Epithelial cell of esophagus (primary cell): ENCODE results near the gene MINDY1.

Source experiments
- DNase-seq: peaks from one replicate; pipeline ENCODE4 v3.0.0; 2010; ENCODE audit warnings: low read depth
- H3K4me3 ChIP-seq: 2 replicates; pipeline ENCODE4 v1.5.1; 2011; ENCODE audit warnings: mild to moderate bottlenecking, low read length, control low read depth
- TF ChIP-seq, protein P1 (sequence below): IDR thresholded peaks from 2 replicates; pipeline ENCODE4 v1.5.1; 2011; ENCODE audit warnings: low read depth, mild to moderate bottlenecking, low read length, control low read depth, inconsistent platforms; ENCODE audit not compliant: insufficient read depth; ENCODE audit errors: missing control alignments

MINDY1 gene

DNA sequence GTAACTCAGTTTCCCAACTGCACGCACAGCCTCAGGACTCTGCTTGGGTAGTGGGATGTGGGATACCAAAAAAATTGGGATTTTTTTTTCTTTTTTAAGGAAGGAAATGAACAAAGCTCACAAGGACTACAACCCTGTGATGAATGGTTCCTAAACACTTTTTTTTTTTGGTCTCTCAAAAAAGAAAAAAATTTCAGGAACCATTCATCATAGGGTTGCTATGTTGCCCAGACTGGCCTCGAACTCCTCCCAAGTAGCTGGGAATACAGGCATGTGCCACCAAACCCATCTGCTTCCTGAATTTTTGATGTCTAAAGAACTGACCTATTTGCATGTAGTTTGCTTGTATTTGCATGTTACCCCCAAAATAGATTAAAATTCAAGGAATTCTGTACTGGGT, 6.8 kb downstream of the MINDY1 start:
- H3K4me3 ChIP-seq, result no peak overlapping the region
- TF ChIP-seq, protein P1, sequence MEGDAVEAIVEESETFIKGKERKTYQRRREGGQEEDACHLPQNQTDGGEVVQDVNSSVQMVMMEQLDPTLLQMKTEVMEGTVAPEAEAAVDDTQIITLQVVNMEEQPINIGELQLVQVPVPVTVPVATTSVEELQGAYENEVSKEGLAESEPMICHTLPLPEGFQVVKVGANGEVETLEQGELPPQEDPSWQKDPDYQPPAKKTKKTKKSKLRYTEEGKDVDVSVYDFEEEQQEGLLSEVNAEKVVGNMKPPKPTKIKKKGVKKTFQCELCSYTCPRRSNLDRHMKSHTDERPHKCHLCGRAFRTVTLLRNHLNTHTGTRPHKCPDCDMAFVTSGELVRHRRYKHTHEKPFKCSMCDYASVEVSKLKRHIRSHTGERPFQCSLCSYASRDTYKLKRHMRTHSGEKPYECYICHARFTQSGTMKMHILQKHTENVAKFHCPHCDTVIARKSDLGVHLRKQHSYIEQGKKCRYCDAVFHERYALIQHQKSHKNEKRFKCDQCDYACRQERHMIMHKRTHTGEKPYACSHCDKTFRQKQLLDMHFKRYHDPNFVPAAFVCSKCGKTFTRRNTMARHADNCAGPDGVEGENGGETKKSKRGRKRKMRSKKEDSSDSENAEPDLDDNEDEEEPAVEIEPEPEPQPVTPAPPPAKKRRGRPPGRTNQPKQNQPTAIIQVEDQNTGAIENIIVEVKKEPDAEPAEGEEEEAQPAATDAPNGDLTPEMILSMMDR, result no peak
- DNase-seq, result no peak

DNA sequence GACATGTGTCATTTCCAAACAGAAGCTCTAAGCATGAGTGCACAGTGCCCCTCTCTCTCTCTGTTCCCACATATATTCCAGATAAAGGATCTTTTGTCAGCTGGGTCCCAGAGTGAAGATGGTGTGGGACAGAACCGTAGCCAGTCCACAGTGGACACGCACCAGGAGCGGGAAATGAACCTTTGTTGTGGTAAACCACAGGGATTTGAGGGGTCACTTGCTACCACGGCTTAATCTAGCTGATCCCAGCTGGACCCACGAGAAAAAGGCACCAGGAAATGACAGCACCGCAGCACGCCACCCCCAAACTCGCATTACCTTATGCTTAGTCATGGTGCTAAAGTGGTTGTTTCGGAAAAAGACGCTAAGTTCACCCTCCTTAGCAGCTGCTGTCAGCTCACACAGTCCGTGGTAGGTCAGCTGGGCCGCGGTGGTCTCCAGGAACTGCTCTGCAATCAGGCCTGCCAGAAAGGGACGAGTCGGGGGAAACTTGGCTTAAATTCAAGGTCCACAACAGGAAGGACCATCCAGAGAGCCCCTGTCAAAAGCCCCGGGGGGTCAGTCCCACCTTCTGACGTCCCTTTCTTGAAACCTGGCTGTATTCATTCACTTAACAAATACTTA, 7.5 kb downstream of the MINDY1 start:
- peak; percentile 44 for DNase-seq
- TF ChIP-seq, protein P1, result no peak
- no peak overlapping the region for H3K4me3 ChIP-seq

DNA sequence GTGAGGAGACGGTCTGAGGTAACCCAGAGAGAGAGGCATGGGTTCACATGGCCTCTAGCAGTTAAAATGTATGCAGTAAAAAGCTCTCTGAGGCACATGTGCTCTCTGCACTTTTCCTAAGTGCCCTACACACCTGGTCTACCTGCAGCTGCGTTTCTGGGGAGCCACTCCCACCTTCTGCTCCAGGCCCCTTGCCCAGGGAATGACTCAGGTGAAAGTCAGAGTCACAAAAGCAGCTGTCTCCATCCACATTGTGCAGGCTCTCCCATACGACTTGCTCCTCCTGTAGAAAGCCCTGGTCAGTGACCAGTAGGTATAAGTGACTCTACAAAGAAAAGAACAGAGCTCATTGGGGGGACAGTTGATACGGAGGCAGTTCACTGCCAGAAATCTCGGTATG, 8.8 kb downstream of the MINDY1 start:
- no peak overlapping the region for H3K4me3 ChIP-seq
- peak; percentile 51 for DNase-seq
- TF ChIP-seq, protein P1, result no peak

DNA sequence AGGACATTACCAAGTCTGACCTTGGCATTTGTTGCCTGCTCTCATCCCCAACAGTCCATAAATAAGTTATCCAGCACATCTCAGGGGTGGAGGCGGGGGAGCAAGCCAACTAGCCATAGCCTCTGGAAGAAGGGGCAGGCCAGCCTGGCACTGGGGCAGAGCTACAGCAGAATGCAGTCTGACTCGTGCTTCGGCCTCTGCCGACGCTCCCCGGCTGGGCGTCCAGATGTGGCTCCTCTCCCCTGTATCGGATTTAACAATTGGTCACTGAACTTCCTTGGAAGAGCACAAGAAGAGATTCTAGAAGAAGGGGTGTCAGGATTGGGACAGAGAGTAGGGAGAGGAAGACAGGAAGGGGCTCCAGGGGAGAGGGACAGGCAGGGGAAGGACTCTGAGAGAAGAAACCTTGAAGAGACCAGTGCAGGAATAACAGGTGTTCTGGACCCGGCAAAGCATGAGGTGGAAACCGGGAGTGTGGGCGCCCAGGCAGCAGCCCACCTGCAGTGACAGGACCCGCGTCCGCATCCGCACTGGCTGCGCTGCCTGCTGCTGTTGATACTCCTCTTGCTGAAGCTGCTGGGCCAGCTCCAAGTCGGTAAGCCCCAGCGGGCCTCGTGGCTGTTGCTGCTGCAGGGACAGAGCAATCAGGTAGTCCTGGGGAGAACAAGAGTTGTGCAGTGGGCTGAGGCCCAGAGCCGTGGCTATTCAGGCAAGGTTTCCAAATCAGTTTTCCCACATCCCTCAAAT, 9.4 kb downstream of the MINDY1 start:
- no peak for DNase-seq
- H3K4me3 ChIP-seq, result no peak overlapping the region
- TF ChIP-seq, protein P1, result no peak

DNA sequence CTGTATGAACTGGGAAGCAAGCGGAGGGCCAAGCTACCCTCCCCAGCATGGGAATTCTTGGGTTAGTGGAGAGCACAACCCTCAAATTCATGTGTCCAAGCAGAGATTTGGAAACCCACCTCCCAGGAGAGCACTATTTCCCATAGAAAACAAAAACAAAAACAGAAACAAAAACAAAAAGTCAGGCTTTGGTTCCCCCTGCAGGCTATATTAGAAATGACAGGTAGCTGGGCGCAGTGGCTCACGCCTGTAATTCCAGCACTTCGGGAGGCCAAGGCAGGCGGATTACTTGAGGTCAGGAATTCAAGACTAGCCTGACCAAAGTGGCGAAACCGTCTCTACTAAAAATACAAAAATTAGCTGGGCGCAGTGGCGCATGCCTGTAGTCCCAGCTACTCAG, 10.8 kb downstream of the MINDY1 start:
- H3K4me3 ChIP-seq, result no peak overlapping the region
- TF ChIP-seq, protein P1, result peak; percentile 68
- peak; percentile 28 for DNase-seq

DNA sequence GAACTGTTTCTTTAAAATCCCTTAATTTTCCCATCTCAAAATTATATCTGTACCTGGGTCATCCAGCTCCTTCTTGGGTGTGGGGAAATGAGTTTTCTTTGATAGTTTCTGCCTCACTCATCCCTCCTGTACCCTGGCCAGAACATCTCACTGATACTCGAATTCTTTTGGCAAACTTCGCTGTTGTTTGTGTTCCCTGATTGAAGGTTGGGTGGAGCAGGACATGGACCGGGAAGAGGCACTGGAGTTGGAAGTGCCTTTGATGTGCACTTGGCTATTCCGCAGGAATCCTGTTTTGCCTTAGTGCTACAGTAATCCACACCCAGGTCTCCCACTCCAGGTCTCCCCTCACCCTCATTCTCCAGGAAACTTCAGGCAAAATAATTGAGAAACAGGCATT, 11.2 kb downstream of the MINDY1 start:
- no peak overlapping the region for H3K4me3 ChIP-seq
- DNase-seq, result no peak
- TF ChIP-seq, protein P1, result no peak
